ENCODE results near the gene MESP1. TPM values are rescaled to one million over a fixed set of nuclear protein-coding genes. Genes with fewer than 3 reads are reported as not detected.

Gene MESP1
- polyA plus RNA-seq, 3 donors, result 0.04 to 1.2 (median 0.06) TPM

DNA sequence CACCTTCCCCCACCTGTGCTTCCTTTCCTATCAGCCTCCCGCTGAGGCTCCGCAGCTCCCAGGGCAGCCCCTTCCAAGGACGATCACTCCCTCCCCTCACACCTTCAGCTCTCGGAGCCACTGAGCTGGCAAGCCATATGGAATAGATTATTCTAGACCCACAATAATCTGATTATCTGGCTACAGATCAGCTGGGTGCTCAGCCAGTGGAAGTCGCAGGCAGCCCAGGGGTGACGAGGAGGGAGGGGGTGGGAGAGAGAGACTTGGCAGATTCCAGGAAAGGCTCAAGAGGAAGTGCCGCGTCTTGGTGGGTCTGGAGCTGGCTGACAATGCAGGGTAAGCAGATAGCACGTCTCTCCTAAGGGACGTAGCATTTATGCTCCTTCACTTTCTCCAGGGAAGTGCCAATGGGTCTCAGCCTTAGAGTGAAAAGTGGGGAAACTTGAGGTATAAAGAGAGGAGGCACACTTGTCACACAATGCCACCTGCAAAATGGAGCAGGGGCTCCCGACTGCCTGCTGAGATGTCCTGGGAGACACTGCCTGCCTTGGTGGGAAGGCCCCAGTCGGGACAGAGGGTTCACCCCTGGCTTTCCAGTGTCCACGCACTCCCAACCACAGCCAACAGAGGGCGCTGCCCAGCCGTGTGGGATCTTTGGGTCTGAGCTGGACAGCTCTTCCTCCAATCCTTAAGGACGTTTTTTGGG is 9.4 kb upstream of the MESP1 start:
- peaks cover 23 to 30% of the 10 kb centered on the region in 2 donors for H3K4me1 ChIP-seq (ENCODE audit: control insufficient read depth in 1 of 2, insufficient read depth in 2 of 2, low read length in 2 of 2)
- no peak overlapping the region for H2AFZ ChIP-seq (ENCODE audit: insufficient read depth, low read depth, low read length, poor library complexity, severe bottlenecking)
- no peak overlapping the region for H3K9ac ChIP-seq (ENCODE audit: insufficient read depth, low read length, poor library complexity, severe bottlenecking)
- H4K20me1 ChIP-seq (ENCODE audit: insufficient read depth, low read length), result no peaks in the 10 kb centered on the region
- no peak overlapping the region for H3K4me2 ChIP-seq (replicated peaks; ENCODE audit: extremely low read depth, low read length, poor library complexity, severe bottlenecking)
- intact Hi-C loops (cut with micrococcal nuclease), result loop anchor here (2.0 to 5.0 kb wide), 3 partner anchors 126 to 327 kb away; no protein-coding TSS in a partner anchor
- no peaks in the 10 kb centered on the region for H3K36me3 ChIP-seq (replicated peaks in 1 of 2; ENCODE audit: control insufficient read depth in 1 of 2, insufficient read depth in 2 of 2, low read length in 2 of 2)
- H3K4me3 ChIP-seq (replicated peaks in 1 of 3; ENCODE audit: low read depth in 2 of 3, low read length in 3 of 3), result no peak overlapping the region
- Mint-ChIP-seq H3K4me3 (peak overlapping the region in 1 of 2 donors; percentile 11), H3K4me1 (peaks cover 20% of the 10 kb centered on the region), H3K27me3 (ENCODE audit: low read depth in 3 of 3) (peaks cover 0 to 7% (median 0%) of the 10 kb centered on the region in 3 donors), H3K9me3 (no peaks in the 10 kb centered on the region), H3K36me3 (no peaks in the 10 kb centered on the region), H3K27ac (peak overlapping the region in 2 of 7 donors; percentile 18 to 53)
- H3K79me2 ChIP-seq (ENCODE audit: insufficient read depth, low read length), result no peaks in the 10 kb centered on the region
- no peak overlapping the region for H3K27ac ChIP-seq (ENCODE audit: low read depth in 1 of 2, low read length in 2 of 2)
- no peaks in the 10 kb centered on the region for H3K27me3 ChIP-seq (ENCODE audit: control insufficient read depth in 2 of 2, insufficient read depth in 2 of 2, low read length in 2 of 2)
- DNase-seq, result peak; percentile 69 to 79 (median 76)
- 52% methylated on average over 7 of the region's 16 CpGs for WGBS (ENCODE audit: insufficient coverage)
- TF ChIP-seq, protein P1, sequence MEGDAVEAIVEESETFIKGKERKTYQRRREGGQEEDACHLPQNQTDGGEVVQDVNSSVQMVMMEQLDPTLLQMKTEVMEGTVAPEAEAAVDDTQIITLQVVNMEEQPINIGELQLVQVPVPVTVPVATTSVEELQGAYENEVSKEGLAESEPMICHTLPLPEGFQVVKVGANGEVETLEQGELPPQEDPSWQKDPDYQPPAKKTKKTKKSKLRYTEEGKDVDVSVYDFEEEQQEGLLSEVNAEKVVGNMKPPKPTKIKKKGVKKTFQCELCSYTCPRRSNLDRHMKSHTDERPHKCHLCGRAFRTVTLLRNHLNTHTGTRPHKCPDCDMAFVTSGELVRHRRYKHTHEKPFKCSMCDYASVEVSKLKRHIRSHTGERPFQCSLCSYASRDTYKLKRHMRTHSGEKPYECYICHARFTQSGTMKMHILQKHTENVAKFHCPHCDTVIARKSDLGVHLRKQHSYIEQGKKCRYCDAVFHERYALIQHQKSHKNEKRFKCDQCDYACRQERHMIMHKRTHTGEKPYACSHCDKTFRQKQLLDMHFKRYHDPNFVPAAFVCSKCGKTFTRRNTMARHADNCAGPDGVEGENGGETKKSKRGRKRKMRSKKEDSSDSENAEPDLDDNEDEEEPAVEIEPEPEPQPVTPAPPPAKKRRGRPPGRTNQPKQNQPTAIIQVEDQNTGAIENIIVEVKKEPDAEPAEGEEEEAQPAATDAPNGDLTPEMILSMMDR (IDR thresholded peaks at IDR 0.05), result peak; percentile 98
- no peaks in the 10 kb centered on the region for H3K9me3 ChIP-seq (replicated peaks in 1 of 2; ENCODE audit: control insufficient read depth in 1 of 2, insufficient read depth in 1 of 2, low read length in 2 of 2)

- Histone ChIP-seq H3K36me3 (replicated peaks in 1 of 2; ENCODE audit: control insufficient read depth in 1 of 2, insufficient read depth in 2 of 2, low read length in 2 of 2) (no peaks in the 10 kb centered on the region), H3K79me2 (ENCODE audit: insufficient read depth, low read length) (no peaks in the 10 kb centered on the region), H3K9ac (ENCODE audit: insufficient read depth, low read length, poor library complexity, severe bottlenecking) (no peak overlapping the region), H4K20me1 (ENCODE audit: insufficient read depth, low read length) (no peaks in the 10 kb centered on the region), H3K4me2 (replicated peaks; ENCODE audit: extremely low read depth, low read length, poor library complexity, severe bottlenecking) (no peak overlapping the region), H3K4me3 (replicated peaks in 1 of 3; ENCODE audit: low read depth in 2 of 3, low read length in 3 of 3) (no peak overlapping the region), H3K27ac (ENCODE audit: low read depth in 1 of 2, low read length in 2 of 2) (no peak overlapping the region), H3K4me1 (ENCODE audit: control insufficient read depth in 1 of 2, insufficient read depth in 2 of 2, low read length in 2 of 2) (peaks cover 19 to 27% of the 10 kb centered on the region in 2 donors), H3K27me3 (ENCODE audit: control insufficient read depth in 2 of 2, insufficient read depth in 2 of 2, low read length in 2 of 2) (no peaks in the 10 kb centered on the region), H2AFZ (ENCODE audit: insufficient read depth, low read depth, low read length, poor library complexity, severe bottlenecking) (no peak overlapping the region), H3K9me3 (replicated peaks in 1 of 2; ENCODE audit: control insufficient read depth in 1 of 2, insufficient read depth in 1 of 2, low read length in 2 of 2) (no peaks in the 10 kb centered on the region)
- Mint-ChIP-seq H3K27ac (peak overlapping the region in 1 of 7 donors; percentile 64), H3K9me3 (no peaks in the 10 kb centered on the region), H3K36me3 (no peaks in the 10 kb centered on the region), H3K27me3 (ENCODE audit: low read depth in 3 of 3) (peaks cover 1 to 10% (median 3%) of the 10 kb centered on the region in 3 donors), H3K4me3 (no peak overlapping the region), H3K4me1 (peaks cover 17% of the 10 kb centered on the region)
- no peak for DNase-seq
- TF ChIP-seq, protein P1 (IDR thresholded peaks at IDR 0.05), result no peak
- 89% methylated on average over 2 of the region's 3 CpGs for WGBS (ENCODE audit: insufficient coverage)
- intact Hi-C loops (cut with micrococcal nuclease), result loop anchor here (2.0 to 5.0 kb wide), 4 partner anchors 127 to 327 kb away; no protein-coding TSS in a partner anchor
Observed at GRCh38 chr15:89759835-89760234, 8.8 kb upstream of the MESP1 start.

All from CD14-positive monocyte (primary cell).